GM23338 (cell line): ENCODE data around the gene CEACAM16. TPM values are rescaled to one million over a fixed set of nuclear protein-coding genes. Genes with fewer than 3 reads are reported as not detected.

ENCODE experiments used
- ATAC-seq: fragments of 200-7000 bp; cut with Tn5 transposase; 3 replicates; pipeline ENCODE4 v1.9.1; 2020
- DNase-seq: peaks from one replicate; pipeline ENCODE4 v3.0.0-alpha.2; 2015; ENCODE audit warnings: low spot score
- H2AFZ ChIP-seq: fragments of 200-600 bp; sonication (generic); 2 replicates; pipeline ENCODE4 v1.8.0; 2016; ENCODE audit warnings: antibody characterized with exemption, mild to moderate bottlenecking, moderate library complexity
- H3F3A ChIP-seq: fragments of 200-600 bp; sonication (generic); replicated peaks from 2 replicates; pipeline ENCODE4 v1.8.0; 2017; ENCODE audit warnings: antibody characterized with exemption, mixed run types, low read depth
- H3K27ac ChIP-seq: fragments of 200-600 bp; sonication (generic); 2 replicates; pipeline ENCODE4 v1.6.1; 2016; ENCODE audit warnings: low read depth
- H3K27me3 ChIP-seq: fragments of 200-600 bp; sonication (generic); 2 replicates; pipeline ENCODE4 v1.8.0; 2016; ENCODE audit warnings: mild to moderate bottlenecking, mixed run types, moderate library complexity; ENCODE audit not compliant: insufficient read depth
- H3K36me3 ChIP-seq: fragments of 200-600 bp; sonication (generic); 2 replicates; pipeline ENCODE4 v1.8.0; 2016; ENCODE audit warnings: mild to moderate bottlenecking; ENCODE audit not compliant: insufficient read depth
- H3K4me1 ChIP-seq: fragments of 200-600 bp; sonication (generic); 2 replicates; pipeline ENCODE4 v1.8.0; 2016; ENCODE audit warnings: mild to moderate bottlenecking, moderate library complexity; ENCODE audit not compliant: insufficient read depth
- H3K4me2 ChIP-seq: fragments of 200-600 bp; sonication (generic); 2 replicates; pipeline ENCODE4 v1.7.1; 2017; ENCODE audit warnings: mixed run types
- H3K4me3 ChIP-seq: fragments of 200-600 bp; sonication (generic); 2 replicates; pipeline ENCODE4 v1.6.1; 2016; ENCODE audit warnings: mixed run types
- H3K79me2 ChIP-seq: fragments of 200-600 bp; sonication (generic); replicated peaks from 2 replicates; pipeline ENCODE4 v1.8.0; 2017; ENCODE audit warnings: mild to moderate bottlenecking; ENCODE audit not compliant: insufficient read depth
- H3K9me2 ChIP-seq: fragments of 200-600 bp; sonication (generic); 2 replicates; pipeline ENCODE4 v1.8.0; 2017; ENCODE audit not compliant: insufficient read depth
- H4K20me1 ChIP-seq: fragments of 200-600 bp; sonication (generic); replicated peaks from 2 replicates; pipeline ENCODE4 v1.8.0; 2017; ENCODE audit warnings: mild to moderate bottlenecking; ENCODE audit not compliant: insufficient read depth
- H3K27ac Mint-ChIP-seq: 2 replicates; pipeline ENCODE4 v1.8.0; 2020; ENCODE audit warnings: inconsistent platforms, mild to moderate bottlenecking, moderate library complexity, mixed read lengths
- H3K27me3 Mint-ChIP-seq: 3 replicates; pipeline ENCODE4 v1.8.0; 2022; ENCODE audit warnings: low read depth, mild to moderate bottlenecking, moderate library complexity, mixed read lengths, inconsistent platforms; ENCODE audit not compliant: insufficient read depth, poor library complexity
- H3K36me3 Mint-ChIP-seq: 3 replicates; pipeline ENCODE4 v1.8.0; 2021; ENCODE audit warnings: low read depth, mild to moderate bottlenecking, inconsistent platforms, moderate library complexity, mixed read lengths
- H3K4me1 Mint-ChIP-seq: 3 replicates; pipeline ENCODE4 v1.8.0; 2020; ENCODE audit warnings: mild to moderate bottlenecking, inconsistent platforms, mixed read lengths
- H3K4me3 Mint-ChIP-seq: 3 replicates; pipeline ENCODE4 v1.8.0; 2021; ENCODE audit warnings: moderate library complexity, mild to moderate bottlenecking, inconsistent platforms, mixed read lengths
- H3K9me3 Mint-ChIP-seq: 3 replicates; pipeline ENCODE4 v1.8.0; 2020; ENCODE audit warnings: moderate library complexity, mild to moderate bottlenecking, inconsistent platforms, mixed read lengths
- CREB1 ChIP-seq: fragments of 250-450 bp; sonication (Bioruptor Pico); IDR thresholded peaks from 2 replicates; pipeline ENCODE4 v1.5.0; 2020; ENCODE audit warnings: low read depth, mild to moderate bottlenecking, moderate library complexity
- CTCF ChIP-seq, 2 experiments: fragments of 200-600 bp in 1 of 2; sonication (generic) in 1 of 2; conservative IDR thresholded peaks; 2 replicates each; pipeline versions ENCODE4 v1.5.1 to v1.6.1; 2016 to 2017; ENCODE audit warnings: antibody characterized with exemption in 2 of 2, low read depth in 2 of 2, mild to moderate bottlenecking in 2 of 2, moderate library complexity in 1 of 2
- EZH2 ChIP-seq: fragments of 200-600 bp; sonication (generic); IDR thresholded peaks from one replicate; pipeline ENCODE4 v1.8.0; 2017; ENCODE audit warnings: antibody characterized with exemption, mild to moderate bottlenecking, low read depth; ENCODE audit not compliant: unreplicated experiment
- EZH2phosphoT487 ChIP-seq: fragments of 200-600 bp; sonication (generic); IDR thresholded peaks from one replicate; pipeline ENCODE4 v1.8.1; 2018; ENCODE audit warnings: antibody characterized with exemption; ENCODE audit not compliant: unreplicated experiment
- JUNB ChIP-seq: IDR thresholded peaks from one replicate; pipeline ENCODE4 v1.6.1; 2016; ENCODE audit warnings: antibody characterized with exemption; ENCODE audit not compliant: unreplicated experiment
- NANOG ChIP-seq: IDR thresholded peaks from 2 replicates; pipeline ENCODE4 v1.6.1; 2016; ENCODE audit warnings: antibody characterized with exemption, borderline replicate concordance
- POLR2AphosphoS5 ChIP-seq: IDR thresholded peaks from 2 replicates; pipeline ENCODE4 v1.6.1; 2016; ENCODE audit warnings: antibody characterized with exemption, low read depth
- STAT1 ChIP-seq: IDR thresholded peaks from one replicate; pipeline ENCODE4 v1.6.1; 2016; ENCODE audit warnings: antibody characterized with exemption; ENCODE audit not compliant: unreplicated experiment
- ZNF114 ChIP-seq: fragments of 250-450 bp; sonication (Bioruptor Pico); IDR thresholded peaks from 2 replicates; pipeline ENCODE4 v1.5.0; 2020; ENCODE audit warnings: mild to moderate bottlenecking, moderate library complexity
- ZNF331 ChIP-seq: fragments of 250-450 bp; sonication (Bioruptor Pico); IDR thresholded peaks from 2 replicates; pipeline ENCODE4 v1.5.0; 2020; ENCODE audit warnings: low read depth, mild to moderate bottlenecking, moderate library complexity
- ZNF462 ChIP-seq: fragments of 250-450 bp; sonication (Bioruptor Pico); IDR thresholded peaks from 2 replicates; pipeline ENCODE4 v1.5.0; 2020; ENCODE audit warnings: mild to moderate bottlenecking, moderate library complexity
- polyA plus RNA-seq: library from polyadenylated mRNA; unstranded; fragments of >200 nt; fragmentation: Nextera tagmentation; extraction: Ambion mirVana; gene quantifications from 2 replicates; pipeline ENCODE4 v1.2.1, GENCODE V29; 2016
- total RNA-seq: library from RNA; depleted of rRNA; stranded (reverse); fragments of >200 nt; shearing (Covaris generic); gene quantifications from 2 replicates; pipeline ENCODE4 v1.2.3, GENCODE V29; 2014
- TF ChIP-seq, protein P1 (sequence below): IDR thresholded peaks from one replicate; pipeline ENCODE4 v1.6.1; 2018; ENCODE audit warnings: antibody characterized with exemption; ENCODE audit not compliant: unreplicated experiment
- TF ChIP-seq, protein P2 (sequence below): IDR thresholded peaks from 2 replicates; pipeline ENCODE4 v1.6.1; 2016; ENCODE audit warnings: antibody characterized with exemption

The CEACAM16 gene
- total and polyA plus RNA-seq, 2 experiments from 2014 or later, result not detected

- Histone ChIP-seq H3K4me2 (peak overlapping the region; percentile 94), H2AFZ (peak overlapping the region; percentile 99), H3K9me2 (no peaks in the 10 kb centered on the region), H3F3A (peaks cover 3% of the 10 kb centered on the region; the same call in 1 of the 2 replicates), H3K4me3 (peak overlapping the region; percentile 86), H3K36me3 (no peaks in the 10 kb centered on the region), H3K79me2 (no peaks in the 10 kb centered on the region), H4K20me1 (no peaks in the 10 kb centered on the region), H3K27ac (no peak overlapping the region), H3K4me1 (no peaks in the 10 kb centered on the region; the same call in 1 of the 2 replicates), H3K27me3 (peaks cover 71% of the 10 kb centered on the region)
- TF ChIP-seq CTCF (conservative IDR thresholded peaks at IDR 0.05; ENCODE audit: low read depth in 2 of 2) (no peak), ZNF114 (no peak), JUNB (no peak), ZNF331 (CRISPR knock-in tag) (no peak), ZNF462 (CRISPR knock-in tag) (no peak), NANOG (no peak), EZH2phosphoT487 (no peak), CREB1 (CRISPR knock-in tag) (no peak), STAT1 (no peak), POLR2AphosphoS5 (no peak), EZH2 (no peak)
- TF ChIP-seq, protein P1, sequence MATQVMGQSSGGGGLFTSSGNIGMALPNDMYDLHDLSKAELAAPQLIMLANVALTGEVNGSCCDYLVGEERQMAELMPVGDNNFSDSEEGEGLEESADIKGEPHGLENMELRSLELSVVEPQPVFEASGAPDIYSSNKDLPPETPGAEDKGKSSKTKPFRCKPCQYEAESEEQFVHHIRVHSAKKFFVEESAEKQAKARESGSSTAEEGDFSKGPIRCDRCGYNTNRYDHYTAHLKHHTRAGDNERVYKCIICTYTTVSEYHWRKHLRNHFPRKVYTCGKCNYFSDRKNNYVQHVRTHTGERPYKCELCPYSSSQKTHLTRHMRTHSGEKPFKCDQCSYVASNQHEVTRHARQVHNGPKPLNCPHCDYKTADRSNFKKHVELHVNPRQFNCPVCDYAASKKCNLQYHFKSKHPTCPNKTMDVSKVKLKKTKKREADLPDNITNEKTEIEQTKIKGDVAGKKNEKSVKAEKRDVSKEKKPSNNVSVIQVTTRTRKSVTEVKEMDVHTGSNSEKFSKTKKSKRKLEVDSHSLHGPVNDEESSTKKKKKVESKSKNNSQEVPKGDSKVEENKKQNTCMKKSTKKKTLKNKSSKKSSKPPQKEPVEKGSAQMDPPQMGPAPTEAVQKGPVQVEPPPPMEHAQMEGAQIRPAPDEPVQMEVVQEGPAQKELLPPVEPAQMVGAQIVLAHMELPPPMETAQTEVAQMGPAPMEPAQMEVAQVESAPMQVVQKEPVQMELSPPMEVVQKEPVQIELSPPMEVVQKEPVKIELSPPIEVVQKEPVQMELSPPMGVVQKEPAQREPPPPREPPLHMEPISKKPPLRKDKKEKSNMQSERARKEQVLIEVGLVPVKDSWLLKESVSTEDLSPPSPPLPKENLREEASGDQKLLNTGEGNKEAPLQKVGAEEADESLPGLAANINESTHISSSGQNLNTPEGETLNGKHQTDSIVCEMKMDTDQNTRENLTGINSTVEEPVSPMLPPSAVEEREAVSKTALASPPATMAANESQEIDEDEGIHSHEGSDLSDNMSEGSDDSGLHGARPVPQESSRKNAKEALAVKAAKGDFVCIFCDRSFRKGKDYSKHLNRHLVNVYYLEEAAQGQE, result no peak
- TF ChIP-seq, protein P2, sequence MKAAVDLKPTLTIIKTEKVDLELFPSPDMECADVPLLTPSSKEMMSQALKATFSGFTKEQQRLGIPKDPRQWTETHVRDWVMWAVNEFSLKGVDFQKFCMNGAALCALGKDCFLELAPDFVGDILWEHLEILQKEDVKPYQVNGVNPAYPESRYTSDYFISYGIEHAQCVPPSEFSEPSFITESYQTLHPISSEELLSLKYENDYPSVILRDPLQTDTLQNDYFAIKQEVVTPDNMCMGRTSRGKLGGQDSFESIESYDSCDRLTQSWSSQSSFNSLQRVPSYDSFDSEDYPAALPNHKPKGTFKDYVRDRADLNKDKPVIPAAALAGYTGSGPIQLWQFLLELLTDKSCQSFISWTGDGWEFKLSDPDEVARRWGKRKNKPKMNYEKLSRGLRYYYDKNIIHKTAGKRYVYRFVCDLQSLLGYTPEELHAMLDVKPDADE, result no peak
- Mint-ChIP-seq H3K9me3 (no peaks in the 10 kb centered on the region; the same call in 2 of the 3 replicates), H3K27ac (no peak overlapping the region), H3K4me1 (peaks cover 10% of the 10 kb centered on the region; the same call in 2 of the 3 replicates), H3K4me3 (peak overlapping the region; percentile 82), H3K36me3 (peaks cover 4% of the 10 kb centered on the region; the same call in 1 of the 3 replicates), H3K27me3 (peaks cover 55% of the 10 kb centered on the region)
- ATAC-seq (peak; percentile 84), DNase-seq (peak; percentile 91)
These were observed 48.2 kb downstream of the CEACAM16 start for GRCh38 chr19:44746946-44747738.
